Fibroblast of pulmonary artery (primary cell): ENCODE data around the gene BCL2.

Experiments
- DNase-seq: peaks from one replicate; pipeline ENCODE4 v3.0.0-alpha.2; 2010; ENCODE audit warnings: low read depth
- H3K4me3 ChIP-seq: replicated peaks from 2 replicates; pipeline ENCODE4 v1.5.1; 2011; ENCODE audit warnings: low read depth, mild to moderate bottlenecking, control low read depth, low read length, moderate library complexity
- TF ChIP-seq, protein P1 (sequence below): IDR thresholded peaks from 2 replicates; pipeline ENCODE4 v1.5.1; 2011; ENCODE audit warnings: mild to moderate bottlenecking, control low read depth, low read length, inconsistent platforms; ENCODE audit errors: missing control alignments

BCL2 gene

DNA sequence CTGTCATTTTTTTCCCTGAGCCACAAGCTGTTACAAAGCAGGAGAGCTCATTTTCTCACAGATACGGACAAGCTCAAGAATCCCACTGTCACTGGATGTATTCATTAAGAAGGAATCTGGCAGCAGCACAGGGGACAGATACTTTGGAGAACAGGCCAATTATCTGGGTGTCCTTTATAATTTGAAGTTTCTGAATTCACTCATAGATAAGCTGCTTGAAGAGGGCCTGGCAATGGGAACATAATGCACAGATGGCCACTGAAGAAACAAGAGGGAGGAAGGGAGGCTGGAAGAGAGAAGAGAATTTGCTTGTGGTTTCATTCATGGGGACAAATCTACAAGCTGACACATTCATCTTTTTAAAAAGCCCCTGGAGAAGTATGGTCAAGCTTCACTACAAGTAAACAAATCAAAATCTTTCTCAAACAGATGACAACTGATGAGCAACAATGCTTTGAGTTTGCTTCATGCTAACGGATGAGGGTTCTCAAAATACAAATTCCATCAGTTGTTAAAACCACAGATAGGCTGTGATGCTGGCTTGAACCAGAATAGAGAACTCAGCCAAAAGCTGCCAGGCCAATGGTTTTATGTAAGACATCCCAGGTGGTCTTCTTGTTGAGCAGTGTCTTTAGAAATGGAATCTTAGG lies 11.9 kb downstream of the BCL2 start:
- peak; percentile 23 for DNase-seq
- no peak overlapping the region for H3K4me3 ChIP-seq
- TF ChIP-seq, protein P1, sequence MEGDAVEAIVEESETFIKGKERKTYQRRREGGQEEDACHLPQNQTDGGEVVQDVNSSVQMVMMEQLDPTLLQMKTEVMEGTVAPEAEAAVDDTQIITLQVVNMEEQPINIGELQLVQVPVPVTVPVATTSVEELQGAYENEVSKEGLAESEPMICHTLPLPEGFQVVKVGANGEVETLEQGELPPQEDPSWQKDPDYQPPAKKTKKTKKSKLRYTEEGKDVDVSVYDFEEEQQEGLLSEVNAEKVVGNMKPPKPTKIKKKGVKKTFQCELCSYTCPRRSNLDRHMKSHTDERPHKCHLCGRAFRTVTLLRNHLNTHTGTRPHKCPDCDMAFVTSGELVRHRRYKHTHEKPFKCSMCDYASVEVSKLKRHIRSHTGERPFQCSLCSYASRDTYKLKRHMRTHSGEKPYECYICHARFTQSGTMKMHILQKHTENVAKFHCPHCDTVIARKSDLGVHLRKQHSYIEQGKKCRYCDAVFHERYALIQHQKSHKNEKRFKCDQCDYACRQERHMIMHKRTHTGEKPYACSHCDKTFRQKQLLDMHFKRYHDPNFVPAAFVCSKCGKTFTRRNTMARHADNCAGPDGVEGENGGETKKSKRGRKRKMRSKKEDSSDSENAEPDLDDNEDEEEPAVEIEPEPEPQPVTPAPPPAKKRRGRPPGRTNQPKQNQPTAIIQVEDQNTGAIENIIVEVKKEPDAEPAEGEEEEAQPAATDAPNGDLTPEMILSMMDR, result no peak

DNA sequence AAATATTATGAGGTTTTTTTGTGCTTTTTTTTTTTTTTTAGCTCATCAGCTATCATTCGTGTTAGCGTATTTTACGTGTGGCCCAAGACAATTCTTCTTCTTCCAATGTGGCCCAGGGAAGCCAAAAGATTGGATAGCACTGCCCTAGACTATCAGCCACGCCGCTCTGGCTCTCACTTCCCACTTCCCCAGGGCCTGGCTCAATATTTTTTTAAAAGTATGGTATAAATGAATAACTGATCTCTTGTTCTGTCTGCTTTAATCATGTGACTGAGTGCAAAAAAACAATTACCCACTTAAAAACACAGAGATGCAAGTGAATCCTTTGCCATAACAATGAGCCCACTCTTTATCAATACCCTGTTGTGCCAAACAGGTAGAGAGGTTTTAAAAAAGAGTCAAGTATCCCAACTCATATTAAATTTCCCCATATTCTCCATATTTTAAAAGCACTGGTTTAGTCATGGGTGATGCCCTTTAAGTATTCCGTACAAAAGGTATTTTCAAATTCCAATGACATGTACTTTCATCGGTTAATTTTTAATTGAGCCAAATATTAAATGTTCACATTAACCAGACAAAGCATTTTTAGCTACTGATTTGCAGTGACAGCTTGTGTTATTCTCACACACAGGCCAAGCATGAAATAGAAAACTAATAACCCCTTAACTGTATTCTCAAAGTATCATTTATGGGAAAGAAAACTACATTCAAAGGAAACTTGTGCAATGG lies 12.6 kb downstream of the BCL2 start:
- TF ChIP-seq, protein P1, result no peak
- no peak for DNase-seq
- H3K4me3 ChIP-seq, result no peak overlapping the region

DNA sequence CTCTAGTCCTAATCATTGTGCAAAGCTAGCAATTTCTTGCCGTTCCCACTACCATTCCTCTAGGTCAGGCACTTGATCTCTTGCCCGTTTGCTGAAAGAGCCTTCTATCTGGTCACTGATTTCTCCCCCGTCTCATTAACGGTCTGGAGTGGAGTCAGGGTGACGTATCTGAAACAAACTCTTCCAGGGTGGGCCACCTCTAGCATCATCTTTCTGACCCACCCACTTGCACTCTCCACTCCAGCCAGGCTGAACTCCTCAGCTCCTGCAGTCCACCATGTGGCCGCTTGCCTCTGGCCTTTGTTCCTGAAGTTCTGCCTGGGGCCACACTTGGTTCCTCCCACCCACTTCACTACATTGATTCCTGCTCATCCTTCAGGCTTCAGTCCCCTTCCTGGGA lies 13.3 kb downstream of the BCL2 start:
- no peak for DNase-seq
- H3K4me3 ChIP-seq, result no peak overlapping the region
- TF ChIP-seq, protein P1, result no peak

DNA sequence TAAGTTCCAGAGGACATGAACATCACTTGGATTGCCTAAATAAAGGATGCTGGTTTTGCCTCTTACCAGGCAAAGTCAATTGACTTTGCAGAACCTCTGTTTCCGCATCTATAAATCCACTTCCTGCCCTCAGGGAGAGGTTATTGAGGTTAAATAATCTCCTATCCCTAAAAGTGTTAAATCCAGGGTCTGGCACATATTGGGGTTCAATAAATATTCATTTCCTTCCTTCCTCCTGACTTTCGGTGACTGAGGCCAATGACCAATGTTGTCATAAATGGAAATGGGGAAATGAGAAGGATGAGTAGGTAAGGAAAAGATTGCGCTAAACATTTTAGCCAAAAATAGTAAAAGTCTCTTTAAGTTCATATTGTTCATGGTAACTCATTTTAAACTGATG lies 16.0 kb downstream of the BCL2 start:
- no peak overlapping the region for H3K4me3 ChIP-seq
- no peak for DNase-seq
- TF ChIP-seq, protein P1, result no peak

DNA sequence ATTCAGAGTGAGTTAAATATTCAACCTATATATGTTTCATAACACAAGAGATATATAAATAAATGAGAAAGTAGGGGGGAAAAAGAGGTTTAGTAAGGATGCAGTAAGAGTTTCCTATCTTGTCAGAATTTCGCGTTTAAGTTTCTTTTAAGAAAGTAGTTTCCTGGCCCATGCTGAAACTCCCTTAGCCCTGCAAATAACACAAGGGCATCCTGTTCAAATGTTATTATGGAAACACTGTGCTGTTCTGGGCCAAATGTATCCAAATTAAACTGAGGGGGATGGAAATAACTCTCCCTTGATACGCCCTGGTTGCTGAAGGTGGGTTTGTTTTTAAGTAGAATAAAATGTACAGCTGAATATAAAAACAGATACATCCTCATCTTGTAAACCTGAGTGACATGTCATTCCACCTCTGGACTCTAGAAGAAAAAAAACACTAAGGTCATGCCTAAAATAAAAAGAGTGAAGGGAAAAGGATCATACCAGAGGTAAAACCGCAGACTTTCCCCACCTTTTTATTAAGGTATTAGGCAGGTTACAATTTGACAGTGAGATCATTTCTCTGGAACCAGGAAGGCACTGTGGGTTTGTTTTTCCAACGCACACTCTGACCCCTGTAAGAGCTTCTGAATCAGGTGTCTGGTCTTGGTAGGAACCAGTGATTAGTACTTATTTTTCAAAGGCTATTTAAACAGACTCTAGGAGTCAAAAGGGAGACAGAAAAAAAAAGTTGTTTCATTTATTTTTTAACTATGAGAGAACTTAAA lies 16.7 kb downstream of the BCL2 start:
- H3K4me3 ChIP-seq, result no peak overlapping the region
- TF ChIP-seq, protein P1, result no peak
- DNase-seq, result no peak

GRCh38 chr18:63302220-63302619 lies 17.3 kb downstream of the BCL2 start:
- DNase-seq, result no peak
- TF ChIP-seq, protein P1, result no peak
- no peak overlapping the region for H3K4me3 ChIP-seq
